ENCODE measurements around the gene SLC30A2. TPM values are rescaled to one million over a fixed set of nuclear protein-coding genes. Genes with fewer than 3 reads are reported as not detected.

Gene SLC30A2
- total RNA-seq, 1 donor from 2014 or later = 0.30 TPM

DNA sequence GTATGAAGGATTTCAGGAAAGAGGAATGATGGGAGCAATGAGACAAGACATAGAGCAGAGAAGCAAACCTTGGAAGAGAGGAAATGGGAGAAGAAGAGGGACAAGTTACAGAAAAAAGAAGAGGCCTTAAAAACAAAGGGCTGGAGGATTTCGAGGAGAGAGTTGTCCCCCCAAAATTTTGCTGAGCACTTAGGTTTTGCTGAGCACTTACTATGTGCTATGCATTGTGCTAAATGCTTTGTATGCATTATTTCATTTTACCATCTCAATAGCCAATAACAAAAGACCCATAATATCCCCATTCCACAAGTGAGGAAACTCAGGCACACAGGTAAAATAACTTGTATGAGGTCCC lies 24.0 kb upstream of the SLC30A2 start:
- DNase-seq = no peak

DNA sequence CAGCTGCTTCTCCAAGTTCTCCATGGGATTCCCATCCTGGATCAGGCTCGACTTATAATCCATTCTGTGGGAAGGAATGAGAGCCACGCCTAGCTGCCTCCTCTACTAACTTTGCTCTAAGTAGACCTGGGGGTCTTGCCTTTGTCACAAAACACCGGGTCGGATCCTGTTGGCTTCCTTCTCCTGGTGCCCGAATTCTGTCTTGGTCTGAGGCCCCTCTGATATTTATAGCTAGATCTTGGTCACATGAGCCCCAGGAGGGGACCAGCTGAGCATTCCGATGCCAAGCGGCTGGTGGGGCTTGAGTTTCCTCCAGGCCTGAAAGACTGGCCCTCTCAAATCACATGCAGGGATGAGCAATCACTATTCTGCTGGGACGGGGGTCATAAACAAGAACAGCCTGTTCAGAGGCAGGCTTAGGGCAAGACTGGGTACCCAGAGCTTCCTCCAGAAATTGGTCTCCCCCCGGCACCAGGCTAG lies 21.6 kb upstream of the SLC30A2 start, which contains the start of gene TRIM63:
Gene TRIM63 (minus strand): TSS at position 199 of the 480 bp plus-strand sequence. CDS start 136 bp downstream, at position 63.
- DNase-seq = no peak

DNA sequence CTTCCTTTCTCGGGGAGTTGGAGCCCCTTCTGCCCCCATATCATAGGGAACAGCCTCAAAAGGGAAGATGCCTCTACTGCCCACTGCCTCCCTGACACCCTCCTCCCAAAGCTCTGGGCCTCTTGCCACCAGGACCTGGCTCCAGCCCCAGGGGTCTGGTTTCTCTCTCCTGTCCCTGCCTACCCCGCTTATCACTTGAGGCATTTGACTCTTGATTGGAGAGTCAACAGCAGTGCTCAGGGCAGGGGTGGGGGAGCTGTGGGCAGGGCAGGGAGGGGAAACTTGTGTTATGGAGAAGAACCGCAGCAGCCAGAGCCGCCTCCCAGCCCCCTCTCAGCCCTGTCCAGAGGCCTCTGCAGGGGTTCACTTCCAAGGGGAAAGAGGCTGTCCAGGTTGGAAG lies 20.9 kb upstream of the SLC30A2 start:
- no peak for DNase-seq

DNA sequence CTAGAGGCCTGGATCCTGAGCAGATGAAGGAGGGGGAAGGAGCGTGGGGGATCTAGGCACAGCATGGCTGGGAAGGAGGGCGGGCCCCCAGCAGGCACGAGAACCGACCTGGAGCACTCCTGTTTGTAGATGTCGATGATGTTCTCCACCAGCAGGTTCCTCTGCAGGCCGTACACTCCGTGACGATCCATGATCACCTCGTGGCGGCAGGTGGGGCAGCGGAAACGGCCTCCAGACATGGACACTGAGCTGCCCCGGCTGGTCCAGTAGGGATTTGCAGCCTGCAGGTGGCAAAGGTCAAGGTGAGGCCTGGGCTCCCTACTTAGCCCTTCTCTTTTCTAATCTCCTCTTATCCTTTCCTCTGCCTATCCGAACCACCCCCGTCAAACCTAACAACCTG lies 20.2 kb upstream of the SLC30A2 start:
- DNase-seq = no peak

DNA sequence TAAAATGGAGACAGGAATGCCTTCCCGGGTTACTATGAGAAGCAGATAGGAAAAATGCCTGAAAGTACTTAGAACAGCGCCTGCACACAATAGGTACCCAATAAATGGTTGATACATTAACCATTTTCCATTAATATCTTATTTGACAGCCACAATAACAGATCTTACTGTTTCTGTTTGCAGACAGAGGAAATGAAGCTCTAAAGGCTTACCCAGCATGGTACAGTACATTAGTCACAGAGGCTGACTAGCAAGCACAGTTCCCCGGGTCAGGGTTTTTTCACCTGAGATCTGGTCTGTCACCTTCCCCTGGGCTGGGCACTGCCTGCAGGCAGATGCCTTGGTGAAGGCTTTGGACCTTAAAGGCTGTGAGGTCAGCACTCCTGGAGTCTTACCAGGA lies 18.6 kb upstream of the SLC30A2 start:
- no peak for DNase-seq

DNA sequence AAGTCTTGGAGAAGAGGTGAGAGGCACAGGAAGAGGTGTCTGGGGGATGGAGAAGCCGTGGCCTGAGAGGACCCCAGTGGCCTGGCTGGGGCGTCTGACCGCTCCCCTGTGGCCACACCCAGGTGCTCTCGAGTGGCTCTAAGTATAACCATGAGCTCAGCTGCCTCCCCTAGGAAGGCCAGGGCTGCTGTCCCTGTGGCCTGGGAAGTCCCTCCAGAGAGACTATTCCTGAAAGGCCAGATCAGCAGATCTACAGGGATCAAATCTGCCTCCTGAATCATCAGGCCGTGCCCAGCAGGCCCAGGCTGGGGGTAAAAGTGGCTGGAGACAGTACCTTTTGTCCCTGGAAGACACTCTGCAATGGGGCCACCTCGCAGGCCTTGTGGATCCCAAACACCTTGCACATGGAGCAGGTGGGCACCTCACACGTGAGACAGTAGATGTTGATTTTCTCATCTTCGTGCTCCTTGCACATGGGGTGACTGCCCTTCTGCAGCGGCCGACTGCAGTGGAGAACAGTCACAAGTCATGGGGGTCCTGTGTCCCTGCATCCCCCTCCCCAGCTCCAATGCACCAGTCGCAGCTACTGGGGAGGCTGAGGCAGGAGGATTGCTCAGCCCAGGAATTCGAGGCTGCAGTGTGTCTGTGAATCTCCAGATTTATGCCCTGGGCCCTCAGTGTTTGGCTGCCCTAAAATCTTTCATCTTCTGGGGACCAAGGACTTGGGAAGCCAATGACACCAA lies 15.1 kb upstream of the SLC30A2 start:
- DNase-seq = no peak

DNA sequence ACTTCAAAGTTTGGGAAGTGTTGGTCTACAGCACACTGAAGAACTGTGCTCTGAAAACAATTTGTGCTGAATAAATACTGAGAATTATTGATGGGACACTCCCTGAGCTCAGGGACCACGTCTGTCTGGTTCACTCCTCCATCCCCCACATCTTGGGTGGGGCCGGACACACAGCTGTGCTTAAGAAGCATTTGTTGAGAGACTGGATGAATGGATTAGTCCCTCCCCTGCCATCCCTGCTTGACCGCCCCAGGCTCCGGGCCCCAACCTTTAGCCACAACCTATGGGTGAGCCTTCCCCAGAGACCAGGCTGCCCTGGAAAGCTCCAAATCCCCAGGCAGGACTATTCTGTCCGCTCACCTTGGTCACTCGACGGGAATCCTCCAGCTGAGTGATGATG lies 14.0 kb upstream of the SLC30A2 start:
- no peak for DNase-seq

DNA sequence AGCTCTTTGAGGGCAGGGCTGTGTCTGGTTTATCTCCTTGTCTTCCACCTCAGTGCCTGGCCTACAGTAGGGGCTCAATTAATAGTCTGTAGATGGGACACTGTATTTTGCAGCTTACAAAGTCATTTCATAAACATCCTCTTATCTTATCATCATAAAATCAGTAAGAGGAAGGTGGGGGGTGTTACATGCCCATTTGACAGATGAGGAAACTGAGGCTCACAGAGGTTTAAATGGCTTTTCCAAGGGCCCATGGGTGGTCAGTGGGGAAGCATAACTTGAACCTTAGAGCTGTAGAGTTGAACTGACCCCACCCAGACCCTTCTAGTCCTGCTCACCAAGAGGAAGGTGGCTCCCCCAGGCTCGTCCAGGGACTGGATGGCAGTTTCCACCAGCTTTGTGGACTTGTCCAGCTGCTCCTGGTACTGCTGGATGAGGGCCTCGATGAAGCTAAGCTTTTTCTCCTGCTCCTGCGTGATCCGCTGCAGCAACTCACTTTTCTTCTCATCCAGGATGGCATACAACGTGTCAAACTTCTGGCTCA lies 12.2 kb upstream of the SLC30A2 start:
- DNase-seq = no peak

DNA sequence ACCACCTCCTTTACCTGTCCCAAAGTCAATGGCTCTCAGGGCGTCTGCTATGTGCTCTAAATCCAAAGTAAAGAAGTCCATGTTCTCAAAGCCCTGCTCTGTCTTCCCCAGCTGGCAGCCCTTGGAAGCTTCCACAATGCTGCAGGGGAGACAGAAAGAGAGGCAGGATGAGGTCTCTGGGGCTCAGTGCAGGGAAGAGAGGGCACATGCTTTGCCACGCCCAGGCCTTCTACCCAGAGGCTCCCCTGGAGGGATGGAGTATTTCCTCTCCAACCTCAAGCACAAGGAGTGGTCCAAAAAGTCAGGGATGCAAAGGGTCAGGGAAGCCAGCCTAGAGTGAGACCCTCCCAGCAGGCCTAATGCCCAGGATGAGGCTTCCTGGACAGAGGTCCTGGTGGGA lies 11.3 kb upstream of the SLC30A2 start:
- DNase-seq = no peak

DNA sequence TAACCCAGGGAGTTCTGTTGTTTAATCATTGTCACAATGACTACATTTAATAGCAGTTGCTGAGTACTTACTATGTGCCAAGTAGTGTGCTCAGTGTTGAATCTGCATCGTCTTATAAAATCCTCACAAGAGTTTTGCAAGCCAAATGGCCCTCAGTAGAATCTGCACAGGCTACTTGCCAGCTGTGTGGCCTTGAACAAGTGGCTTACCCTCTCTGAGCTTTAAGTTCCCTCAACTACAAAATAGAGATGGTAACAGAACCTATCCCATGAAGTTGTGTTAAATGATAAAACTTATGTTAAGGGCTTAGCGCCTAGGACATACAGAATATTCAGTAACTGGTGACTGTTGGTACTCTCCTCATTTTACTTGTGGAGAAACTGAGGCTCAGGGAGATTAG lies 9.1 kb upstream of the SLC30A2 start:
- DNase-seq = no peak

DNA sequence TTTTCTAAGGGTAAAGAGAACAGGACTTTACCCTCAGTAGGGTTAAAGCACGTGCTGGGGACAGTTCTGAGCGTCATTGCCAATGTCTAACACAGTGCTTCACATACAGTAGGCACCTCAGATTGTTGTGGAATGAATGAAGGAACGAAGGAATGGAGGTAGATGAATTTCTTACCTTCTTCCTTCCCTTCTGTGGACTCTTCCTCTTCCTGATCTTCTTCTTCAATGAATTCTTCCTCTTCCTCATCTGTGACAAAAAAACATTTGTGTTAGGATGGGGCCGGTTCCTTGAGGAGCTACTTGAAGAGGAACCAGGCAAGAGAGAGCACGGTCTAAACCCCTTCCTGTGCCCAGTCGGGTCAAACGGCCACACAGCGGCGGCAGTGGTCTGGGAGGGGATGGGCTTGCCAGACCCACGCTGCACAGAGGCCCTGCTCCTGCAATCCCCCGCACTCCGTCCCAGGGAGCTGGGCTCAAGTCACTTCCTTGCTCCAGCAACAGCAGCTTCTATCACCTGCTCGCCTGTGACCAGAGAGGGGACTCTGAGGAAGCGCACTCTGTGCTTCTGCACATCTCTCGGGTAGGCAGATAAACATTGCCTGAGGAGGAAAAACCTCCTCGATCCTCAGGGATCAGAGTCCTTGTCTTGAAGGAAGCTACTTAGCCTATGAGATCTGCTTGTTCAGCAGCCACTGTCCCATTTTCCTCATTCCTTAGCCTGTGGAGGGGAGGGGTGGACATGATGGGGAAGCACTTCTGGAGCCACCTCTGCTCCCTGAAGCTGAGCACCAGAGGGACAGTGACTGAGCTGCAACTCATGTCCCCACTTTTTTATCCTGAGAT lies 8.0 kb upstream of the SLC30A2 start:
- DNase-seq = no peak

DNA sequence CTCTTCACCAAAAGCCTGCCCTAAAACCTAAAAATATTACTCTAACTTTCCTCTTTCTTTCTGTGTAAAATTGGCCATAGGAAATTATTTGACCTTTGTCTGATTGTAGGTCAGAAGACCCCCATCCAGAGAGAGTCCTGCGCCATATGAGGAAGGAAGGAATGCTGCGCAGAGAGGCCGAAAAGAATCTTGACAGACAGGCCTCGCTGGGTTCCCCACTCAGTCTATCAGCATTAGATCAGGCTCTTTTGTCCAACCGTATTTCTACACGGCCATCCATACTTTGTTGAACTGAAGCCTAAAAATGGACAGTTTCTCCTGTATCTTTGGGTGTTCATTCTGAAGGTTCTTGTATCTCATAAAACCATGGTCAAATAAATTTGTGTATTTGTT lies 4.3 kb upstream of the SLC30A2 start:
- DNase-seq = no peak

DNA sequence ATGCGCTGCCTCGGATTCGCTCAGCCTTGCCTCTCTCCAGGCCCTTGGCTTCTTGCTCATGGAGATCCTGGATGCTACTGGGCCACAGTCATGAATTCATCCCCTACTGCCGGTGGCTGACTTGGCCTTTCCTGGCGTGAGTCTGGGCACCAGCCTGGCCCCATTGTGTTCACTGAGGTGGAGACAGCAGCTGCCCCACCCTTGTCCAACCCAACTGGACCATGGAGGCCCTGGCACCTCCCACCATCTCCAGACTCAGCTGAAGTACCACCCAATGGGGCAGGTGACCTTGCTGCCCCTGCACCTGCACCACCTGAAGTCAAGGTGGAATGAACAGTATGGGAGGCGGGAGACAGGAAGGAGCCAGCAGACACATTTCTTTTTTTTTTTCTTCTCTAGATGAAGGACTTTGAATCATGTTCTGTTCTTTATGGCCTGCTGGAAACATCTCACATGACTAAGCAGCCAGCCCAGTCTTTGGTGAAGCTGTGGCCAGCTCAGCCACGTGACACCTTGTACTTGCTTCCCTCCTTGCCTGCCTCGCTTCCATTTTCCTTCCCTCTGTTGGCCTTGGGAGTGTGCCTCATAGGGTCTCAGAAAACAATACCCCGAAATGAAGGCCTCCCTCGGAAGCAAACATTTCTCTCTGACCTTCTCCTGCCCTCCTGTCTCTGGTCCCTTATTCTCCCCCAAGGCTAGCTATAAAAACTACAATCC lies 3.8 kb upstream of the SLC30A2 start:
- DNase-seq = no peak

DNA sequence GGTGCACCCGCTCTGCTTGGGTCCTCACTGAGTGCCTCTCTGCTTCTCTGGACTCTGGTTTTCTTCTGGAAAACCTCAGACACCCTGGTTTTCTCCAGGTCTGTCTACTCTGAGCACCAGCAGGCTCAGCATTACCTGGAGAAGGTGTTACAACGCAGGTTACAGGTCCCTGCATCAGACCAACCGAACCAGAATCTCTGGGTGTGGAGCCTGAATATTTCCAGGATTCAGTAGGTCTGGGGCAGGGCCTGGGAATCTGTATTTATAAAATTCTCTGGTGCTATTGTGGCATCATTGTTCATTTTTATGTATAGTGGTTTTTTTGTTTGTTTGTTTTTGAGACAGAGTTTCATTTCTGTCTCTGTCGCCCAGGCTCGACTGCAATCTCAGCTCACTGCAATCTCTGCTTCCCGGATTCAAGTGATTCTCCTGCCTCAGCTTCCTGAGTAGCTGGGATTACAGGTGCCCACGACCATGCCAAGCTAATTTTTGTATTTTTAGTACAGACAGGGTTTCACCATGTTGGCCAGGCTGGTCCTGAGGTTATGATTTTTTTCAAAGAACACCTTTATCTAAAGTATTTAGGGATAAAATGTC lies 1.5 kb upstream of the SLC30A2 start:
- DNase-seq = no peak

DNA sequence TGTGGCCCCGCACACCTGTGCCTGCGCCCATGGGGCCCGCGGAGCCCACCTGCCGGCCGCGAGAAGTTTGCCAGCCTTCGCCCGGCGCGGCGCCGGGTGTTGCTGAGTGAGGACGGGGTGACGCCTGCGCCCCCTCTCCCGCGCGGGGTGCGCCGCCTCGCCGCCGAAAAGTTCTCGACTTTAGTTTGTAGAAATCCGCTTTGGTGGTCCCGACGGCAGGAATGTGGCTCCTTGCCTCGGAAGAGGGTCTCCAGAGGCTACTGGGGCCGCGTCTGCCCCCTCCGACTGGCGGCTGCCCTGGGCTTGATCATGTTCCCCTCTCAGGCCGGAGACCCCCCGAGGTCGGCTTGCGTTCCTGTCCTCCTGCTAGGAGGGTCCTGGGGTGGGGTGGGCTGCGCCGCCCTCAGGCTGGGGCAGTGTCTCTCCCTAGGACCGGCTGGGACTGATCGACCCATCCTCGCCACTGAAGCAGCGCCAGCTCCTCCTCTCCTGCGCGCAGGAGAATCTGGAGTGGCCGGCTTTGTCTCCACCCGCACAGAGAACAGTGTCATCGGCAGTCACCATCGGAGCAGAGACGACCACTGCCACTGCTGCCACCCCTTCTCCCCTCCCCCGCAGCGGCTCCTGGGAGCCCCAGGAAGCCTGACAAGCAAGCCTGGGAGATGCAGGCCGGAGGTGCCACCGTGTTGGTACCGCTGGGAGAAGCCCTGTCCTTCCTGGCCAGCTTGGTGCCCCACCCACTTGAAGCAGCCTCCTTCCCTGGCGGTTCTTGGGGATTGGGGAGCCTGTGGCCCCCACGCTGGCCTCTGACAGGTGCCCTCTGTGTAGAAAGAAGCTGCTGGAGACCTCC lies 553 bp upstream of the SLC30A2 start:
- DNase-seq = no peak

DNA sequence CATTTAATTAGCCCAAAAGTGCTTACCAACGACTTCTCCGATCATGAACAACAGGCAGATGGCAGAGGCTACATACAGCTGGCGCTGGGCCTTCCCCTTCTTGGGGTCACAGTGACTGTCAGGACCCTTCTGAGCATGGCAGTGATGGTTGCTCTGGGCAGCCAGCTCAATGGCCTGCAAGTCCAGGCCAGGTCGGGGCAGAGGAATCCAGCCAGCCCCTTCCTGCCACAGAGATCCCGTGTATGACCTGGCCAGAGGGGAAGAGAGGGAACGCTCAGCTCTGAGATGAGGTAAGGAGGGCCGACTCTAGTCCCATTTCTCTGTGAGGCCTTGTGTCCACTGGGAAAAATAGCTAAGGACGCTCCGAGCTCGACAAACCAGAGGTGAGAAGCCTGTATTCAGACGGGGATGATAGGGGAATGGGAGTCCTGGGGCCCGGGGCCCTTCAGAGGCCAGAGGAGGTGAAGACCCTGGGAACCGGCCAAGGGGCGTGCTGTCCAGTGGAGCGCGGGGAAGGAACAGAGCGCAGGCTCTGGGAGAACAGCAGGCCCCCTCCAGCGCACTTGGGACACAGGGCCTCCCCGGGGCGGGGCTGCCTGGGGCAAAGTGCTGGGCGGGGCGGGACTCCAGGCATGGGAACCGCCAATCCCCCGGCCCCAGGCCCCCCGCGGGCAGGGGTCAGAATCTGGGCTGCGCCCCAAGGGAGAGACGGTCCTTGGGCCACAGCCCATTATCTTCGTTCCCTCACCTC lies 772 bp downstream of the SLC30A2 start:
- DNase-seq = no peak

DNA sequence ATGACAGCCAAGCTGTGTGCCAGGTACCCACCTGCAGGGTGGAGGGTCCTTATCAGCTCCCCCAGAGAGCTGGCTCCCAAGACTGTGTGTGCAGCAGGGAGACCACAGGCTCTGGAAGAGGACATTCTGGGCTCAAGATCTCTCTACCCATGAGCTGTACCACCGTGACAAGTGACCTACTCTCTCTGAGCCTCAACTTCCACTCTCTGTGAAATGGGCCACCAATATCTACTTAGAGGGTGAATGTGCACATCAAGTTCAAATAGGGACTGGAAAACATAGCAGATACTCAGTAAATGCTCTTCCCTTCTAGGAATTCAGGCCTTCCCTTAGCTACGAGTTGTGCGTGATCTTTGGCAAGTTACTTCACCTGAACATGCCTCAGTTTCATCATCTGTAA lies 1.5 kb downstream of the SLC30A2 start:
- no peak for DNase-seq

DNA sequence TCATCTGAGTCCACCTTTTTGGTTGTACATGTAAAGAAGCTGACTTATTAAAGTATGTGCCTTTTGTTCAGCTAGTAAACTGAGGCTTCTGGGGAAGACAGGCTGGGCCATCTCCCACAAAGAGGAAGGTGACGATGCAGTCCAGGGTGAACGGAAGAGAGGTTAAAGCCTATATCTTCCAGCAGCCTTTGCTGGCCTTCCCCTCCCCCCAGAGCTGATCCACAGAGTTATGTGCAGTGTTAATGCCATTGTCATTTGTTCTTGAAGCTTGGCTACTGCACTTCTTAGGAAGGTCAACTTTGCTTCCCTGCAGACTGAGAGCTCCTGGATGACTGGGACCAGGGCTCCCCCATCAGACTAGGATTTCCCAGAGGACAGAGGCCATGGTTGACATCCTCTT lies 2.2 kb downstream of the SLC30A2 start:
- DNase-seq = no peak

DNA sequence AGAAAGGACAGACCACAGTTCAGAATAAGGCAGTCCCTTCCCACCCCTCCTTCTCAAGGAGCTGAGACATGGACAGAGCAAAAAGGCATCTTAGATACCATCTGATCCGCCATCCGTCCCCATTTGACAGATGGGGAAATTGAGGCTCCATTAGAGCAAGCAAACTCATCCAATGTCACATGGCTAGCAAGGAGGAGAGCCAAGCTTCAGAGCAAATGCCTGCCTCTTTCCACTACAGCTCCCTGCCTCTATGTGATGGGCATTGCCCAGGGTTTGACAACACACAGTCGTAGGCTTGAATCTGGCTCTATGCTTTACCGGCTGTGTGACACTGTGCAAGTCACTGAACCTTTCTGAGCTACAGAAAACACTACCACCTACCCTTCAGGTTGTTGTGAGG lies 3.9 kb downstream of the SLC30A2 start:
- DNase-seq = no peak

DNA sequence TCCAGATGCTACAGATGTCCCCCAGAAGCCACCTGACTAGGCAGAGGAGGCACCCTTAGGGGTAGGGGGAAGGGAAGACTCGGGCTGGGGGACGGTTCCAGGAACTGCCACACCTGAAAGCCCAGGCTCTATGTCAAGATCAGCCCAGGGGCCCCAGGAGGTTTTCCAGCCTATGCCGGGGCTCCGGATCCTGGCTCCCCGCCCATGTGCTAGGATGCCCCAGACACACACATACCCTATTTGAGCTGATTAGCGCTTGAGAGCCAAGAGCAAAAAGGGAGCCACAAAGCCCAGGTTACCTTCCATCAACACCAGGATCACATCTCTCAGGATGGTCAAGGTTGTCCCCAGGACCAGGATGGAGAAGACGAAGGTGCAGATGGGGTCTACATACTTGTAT lies 4.5 kb downstream of the SLC30A2 start:
- no peak for DNase-seq

DNA sequence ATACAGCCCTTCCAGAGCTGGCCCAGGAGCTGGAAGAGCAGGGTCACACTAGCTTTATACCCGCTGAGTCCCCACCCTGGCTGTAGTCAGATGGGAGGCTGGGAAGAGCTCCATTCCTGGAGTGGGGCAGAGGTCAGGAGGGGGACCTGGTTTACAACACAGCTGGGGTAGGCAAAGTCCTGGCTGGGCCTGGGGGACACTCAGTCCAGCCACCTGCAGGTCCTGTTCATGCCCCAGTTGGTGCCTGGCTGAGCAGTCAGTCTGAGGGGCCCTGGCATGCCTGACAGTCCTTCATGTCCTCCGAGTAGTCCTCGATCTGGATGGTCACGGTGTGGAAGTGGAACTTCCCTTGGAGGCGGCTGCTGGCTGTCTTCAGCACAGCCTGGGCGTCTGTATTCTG lies 7.0 kb downstream of the SLC30A2 start:
- no peak for DNase-seq

Data from skin of body (tissue), 2 donors.